SHP77 treated with DMSO at 0.1 percent for 48 hours (cell line): ENCODE measurements around the gene KCND3.

Experiments used
- DNase-seq: peaks from one replicate; lab custom pipeline; 2025; lab: John Stamatoyannopoulos, UW

KCND3 gene

DNA sequence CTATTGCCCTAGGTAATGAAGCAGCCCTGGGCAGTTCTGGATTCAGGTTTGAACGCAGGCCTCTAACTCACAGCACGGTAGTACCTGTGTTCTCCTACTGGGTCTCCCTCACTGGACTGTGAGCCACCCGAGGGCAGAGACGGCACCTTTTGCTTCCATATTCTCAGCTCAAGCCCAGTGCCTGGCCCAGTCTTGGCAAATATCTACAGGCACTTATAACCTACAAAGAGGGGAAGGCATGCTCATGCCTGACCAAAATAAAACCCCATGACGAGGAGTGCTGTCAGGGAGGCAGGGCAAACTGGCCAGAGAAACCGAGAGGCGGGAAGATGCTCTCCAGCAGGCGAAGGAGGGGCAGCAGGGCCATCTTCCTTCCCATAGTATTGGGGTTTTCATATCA lies 142.6 kb downstream of the KCND3 start:
- no peak for DNase-seq

DNA sequence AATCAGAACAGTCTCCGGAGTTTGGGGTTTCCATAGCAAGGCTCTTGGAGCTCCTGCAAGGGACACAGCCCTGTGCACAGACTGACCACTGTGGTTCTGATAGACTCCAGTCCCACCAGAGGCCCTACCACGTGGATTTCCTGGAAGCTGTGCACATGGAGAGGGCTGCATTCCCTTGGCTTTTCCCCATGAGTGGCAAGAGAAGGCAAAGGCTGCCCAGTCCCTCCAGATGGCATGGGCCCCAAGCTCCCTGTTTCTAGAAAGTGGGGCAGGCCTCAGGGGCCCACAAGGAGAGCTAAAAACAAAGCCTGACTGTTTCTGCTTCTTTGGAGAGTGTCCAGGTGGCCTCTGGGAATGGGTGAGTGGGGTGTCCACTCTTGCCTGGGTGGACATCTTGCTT lies 146.3 kb downstream of the KCND3 start:
- DNase-seq: no peak

DNA sequence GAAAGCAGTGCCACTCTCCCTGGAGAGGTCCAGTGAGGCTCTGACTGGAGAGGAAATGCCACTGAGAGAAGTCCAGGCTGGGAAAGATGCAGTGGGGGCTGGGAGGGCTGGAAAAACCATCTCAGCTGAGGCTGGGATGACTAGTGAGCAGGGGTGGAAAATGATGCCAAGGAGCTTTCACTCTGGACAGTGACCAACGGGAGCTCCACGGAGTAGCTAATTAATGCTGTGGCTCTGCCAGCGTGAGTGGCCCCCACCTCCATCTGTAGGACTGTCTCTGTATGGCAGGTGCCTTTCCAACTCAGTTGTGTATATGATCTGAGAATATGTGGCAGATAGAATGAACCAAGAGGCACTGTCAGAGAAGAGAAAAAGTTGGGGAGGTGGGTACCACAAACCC lies 147.1 kb downstream of the KCND3 start:
- DNase-seq: no peak

DNA sequence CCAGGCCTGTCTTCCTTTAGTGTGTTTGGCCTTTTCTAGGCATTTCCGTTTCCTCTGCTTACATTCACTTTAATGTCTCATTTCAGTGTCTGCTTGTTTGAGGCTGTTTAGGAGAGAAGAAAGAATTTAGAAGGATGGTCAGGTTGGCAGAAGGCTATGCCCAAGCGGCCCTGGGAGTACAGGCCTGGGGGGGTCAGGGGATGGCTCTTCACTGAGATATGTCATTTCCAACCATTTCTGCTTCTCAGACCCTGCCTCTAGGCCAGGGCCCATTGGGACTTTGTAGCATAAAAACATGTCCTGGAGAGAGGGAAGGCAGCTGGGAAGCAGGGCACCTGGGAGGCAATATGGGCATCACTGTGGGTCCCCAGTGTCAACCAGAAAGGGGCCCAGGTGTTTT lies 147.7 kb downstream of the KCND3 start:
- no peak for DNase-seq

DNA sequence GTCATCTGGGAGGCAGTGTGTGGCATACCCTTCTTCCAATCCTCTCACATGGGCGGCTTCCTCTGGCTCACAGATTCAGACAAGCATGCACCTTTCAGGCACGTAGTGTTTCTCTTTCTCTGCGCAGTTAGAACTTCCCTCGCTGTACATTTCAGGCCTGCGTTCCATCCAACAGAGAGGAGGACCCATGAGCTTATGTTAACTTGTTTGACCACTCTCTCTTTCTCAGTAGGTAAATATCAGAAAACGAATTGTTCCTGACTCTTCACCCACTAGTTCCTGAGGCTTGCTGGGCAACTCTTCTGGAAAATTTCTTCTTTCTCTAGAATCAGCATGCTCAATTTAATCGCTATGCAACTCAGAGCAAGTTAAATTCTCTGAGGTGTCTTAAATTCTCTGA lies 148.3 kb downstream of the KCND3 start:
- DNase-seq: no peak

DNA sequence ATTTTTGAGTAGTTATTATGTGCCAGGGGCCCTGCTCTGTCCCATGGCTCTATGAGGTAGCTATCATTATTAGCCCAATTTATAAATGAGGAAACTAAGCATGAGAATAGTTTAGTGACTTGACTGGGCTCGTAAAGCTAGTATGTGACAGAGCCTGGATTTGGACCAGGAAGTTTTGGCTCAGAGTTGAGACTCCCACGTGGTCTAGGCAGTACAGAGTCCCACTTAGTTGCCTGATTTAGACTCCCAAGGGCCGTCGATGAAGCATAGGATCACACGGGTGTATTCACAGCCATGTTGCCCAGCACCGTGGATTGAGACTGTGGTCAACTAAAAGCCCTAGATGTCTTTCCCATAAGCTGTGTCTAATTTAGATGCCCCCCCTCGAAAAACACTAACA lies 152.1 kb downstream of the KCND3 start:
- no peak for DNase-seq

DNA sequence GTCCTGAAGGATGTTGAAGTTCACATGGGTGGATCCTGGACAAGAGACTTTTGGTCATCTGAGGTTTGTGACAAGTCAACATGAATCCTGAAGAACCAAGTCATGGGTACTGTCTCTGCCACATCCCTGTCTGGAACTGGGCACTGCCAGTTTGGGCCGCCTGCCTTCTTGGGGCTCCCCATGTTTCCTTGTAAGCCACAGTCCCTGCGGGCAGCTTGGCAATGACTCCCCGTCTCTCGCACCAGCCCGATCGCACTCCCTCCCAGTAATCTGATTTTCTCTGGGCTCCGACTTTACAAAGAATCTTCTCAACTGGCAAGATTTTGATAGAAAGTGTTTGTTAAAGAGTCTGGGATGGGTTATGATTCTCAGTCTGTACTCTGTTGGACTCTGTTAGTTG lies 153.4 kb downstream of the KCND3 start:
- DNase-seq: no peak

DNA sequence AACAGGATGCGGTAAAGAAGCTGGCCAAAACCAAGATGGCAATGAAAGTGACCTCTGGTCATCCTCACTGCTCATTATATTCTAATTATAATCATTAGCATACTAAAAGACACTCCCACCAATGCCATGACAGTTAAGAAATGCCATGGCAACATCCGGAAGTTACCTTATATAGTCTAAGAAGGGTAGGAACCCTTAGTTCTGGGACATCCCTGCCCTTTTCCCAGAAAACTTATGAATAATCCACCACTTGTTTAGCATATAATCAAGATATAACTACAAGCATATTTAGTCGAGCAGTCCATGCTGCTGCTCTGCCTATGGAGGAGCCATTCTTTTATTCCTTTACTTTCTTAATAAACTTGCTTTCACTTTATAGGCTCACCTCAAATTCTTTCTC lies 154.0 kb downstream of the KCND3 start:
- no peak for DNase-seq

DNA sequence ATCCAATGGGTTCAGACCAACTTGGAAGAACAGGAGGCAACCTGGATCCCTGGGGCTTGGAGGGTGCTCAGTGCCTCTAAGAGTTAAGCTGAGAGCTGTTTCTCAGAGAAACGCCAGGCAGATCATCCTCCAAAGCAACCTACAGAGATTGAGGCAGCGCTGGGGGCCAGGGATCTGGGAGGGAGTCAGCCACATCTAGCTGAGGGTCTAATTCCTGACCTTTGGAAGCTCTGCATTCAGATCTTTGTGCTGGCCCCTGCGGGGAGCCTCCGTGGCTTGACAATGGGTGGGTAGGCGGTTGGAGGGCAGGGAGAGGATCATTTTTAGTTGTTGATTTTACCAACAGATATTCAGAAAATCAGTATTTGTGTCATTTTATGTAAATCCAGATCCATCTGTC lies 154.5 kb downstream of the KCND3 start:
- DNase-seq: no peak

DNA sequence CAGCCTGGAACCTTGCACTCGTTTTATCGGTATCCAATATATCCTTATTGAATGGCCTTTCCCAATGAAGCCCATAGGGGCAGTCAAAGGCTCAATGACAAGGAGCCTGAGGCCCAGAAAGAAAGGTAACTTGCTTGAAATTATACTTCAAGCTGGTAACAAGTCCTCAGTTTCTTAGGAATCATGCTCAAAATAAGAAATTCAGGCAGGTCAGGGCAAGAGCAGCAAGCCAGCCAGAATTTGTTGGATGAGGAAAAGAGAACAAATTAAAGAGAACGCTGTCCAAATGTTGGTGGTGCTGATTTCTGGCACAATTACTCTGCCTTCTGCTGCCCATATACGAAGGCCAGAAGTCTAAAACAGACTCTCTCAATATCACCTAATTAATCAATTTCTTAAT lies 156.1 kb downstream of the KCND3 start:
- DNase-seq: no peak

DNA sequence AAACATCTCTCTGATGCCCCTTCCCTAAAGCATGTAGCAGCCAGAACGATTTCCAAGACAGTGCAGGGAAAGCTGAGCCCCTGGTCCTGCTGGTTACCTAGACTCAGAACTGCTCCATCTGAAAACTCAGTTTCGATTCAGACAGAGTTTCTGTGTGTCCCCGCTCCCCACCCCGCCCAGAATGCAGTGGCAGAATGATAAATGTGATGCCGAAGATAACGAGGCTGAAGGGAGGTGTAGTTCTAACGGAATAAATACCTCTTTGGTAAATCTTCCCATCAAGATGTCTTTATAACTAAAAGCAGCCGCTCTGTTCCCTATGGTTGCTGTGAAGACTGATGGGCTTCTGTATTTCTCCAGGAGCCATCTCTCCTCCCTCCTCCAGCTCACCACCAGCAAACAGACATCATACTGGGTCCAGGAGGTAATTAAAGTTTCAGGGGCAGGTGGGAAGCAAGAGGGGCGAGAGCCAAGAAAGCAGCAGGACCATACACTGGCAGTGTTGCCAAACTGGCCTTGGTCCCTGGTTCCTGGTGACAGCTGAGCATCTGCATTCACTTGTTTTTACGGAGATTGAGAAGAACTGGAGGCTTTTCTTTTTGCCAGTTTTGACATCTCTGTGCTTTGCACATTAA lies 156.8 kb downstream of the KCND3 start:
- no peak for DNase-seq

DNA sequence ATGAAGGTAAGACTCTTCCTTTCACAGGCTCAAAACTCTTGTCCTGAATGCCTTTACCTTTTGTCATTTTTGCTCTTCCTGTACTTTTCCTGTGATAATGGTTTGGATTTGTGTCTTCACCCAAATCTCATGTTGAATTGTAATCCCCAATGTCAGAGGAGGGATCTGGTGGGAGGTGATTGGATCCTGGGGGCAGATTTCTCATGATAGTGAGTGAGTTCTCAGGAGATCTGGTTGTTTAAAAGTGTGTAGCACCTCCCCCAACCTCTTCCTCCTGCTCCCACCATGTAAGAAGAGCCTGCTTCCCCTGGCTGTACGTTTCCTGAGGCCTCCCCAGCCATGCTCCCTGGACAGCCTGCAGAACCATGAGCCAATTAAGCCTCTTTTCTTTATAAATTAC lies 158.3 kb downstream of the KCND3 start:
- DNase-seq: no peak

DNA sequence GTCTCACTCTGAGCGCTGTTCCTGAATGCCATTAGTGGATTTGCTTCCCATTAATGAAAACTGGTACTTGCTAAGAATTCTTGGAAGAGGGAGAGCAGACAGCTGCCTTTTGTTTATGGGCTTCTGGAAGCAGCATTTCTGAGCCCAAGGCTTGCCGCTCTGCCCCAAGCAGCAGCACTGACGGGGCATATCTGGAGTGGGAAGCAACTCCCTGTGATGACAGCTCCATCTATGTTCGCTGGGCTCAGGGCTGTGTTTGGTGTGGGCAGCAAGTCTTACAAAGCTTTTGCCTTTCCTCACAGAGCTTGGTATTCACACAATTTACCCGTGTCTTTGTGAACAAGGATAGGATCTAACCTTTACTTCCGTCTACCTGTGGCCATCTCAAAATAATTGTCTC lies 161.5 kb downstream of the KCND3 start:
- DNase-seq: no peak

DNA sequence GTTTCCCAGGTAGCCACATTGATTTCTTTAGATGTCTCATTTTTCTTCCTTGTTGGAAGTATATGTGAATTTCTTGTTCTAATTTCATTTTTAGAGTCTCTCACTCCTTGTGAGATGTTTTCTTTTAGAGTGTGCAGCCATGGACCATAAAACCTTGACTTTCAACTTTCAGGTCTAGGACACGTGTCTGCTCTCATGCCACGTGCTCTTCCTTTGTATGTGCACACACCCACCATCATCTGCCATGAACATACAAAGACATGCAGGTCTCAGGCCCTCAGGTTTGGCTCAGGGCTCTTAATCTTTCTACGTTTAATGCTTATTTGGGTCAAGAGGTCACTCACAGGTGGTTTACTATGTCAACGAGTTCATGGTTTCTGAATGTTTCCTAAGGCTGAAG lies 163.2 kb downstream of the KCND3 start:
- no peak for DNase-seq

DNA sequence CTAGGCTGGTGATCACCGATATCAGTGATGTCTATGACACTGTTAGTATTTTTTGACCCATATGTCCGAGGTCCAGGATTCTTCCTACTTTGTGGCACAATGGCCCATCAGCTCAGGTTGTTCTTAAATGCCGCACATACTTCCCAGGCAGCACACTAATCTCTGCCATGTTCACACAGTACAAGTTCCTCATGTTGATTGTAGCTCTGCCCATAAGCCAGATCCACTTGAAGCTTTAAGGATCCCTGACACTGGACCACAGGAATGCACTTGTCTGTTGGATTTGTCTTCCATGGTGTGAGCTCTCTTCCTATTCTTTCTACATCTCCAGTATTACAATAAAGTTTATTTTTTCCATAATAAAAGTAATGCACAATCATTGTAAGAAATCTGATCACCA lies 164.3 kb downstream of the KCND3 start:
- no peak for DNase-seq

DNA sequence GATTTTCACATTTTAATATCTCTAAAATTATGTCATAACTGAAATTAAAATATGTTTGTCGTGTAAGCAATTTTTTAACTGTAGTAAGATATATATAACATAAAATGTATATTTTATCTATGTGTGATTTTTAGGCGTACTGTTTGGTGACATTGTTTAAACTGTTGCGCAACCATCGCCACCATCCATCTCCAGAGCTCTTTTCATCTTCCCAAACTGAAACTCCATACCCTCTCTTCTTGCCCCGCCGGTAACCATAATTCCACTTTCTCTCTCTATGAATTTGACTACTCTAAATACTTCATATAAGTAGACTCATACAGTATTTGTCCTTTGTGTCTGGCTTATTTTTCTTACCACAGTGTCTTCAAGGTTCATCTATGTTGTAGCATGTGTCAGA lies 167.3 kb downstream of the KCND3 start:
- no peak for DNase-seq

DNA sequence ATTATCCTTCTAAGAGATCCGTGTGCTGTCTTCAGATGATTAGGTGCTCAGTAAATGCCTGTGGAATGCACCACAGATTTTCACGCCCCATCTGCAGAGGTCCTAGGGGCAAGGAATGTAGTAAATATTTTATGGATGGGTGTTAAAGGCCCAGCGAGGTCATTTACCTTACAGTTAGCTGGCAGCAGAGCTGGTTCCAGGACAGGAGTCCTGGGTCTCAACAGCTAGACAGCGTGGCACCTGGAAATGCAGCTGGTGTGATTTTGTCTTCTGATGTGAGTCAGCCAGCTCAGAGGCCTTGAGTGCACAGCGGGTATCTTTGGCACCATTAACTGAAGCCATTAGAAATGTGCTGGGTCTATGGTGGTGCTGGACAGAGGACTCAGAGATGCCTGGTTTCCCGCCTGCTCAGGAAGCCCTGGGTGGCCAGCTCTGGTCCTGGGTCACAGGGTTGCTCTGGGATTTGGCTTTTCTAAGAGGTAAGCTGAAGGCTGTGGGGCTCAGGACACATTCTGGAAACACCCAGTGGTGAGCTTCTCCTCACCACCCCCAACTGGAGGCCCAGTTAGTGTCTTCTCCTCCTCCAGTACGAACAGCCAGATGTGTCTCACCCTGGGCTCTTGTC lies 168.2 kb downstream of the KCND3 start:
- no peak for DNase-seq

DNA sequence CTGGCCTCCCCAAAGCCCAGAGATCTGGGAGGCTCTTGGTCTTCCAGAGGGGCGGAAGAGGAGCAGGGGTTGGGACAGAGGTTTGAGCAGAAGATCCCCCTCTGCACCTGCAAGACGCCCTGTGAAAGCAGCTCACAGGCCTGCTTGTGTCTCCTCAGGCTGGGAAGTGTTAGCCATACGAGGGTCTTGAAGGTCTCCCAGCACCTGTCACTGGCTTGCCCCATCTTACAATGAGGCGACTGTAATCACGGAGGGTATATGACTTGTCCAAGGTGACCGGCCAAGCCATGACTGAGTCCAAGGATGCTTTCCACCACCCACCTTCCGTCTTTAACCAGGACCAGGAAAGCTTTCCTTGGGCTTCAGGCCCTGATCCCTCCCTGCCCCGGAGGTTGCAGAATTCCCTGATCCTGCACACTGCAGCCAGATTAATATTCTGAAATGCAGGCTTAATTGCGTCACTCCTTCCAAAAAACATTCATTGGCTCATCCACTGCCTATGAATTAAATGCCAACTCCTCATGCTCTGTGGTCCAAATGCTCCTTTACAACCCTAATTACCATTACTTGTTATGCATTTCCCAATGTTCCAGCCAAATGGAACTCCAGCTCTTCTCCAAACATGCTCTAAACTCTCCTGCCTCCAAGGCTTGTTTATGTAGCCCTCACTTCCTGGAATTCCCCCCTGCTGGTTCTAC lies 169.8 kb downstream of the KCND3 start:
- DNase-seq: no peak

DNA sequence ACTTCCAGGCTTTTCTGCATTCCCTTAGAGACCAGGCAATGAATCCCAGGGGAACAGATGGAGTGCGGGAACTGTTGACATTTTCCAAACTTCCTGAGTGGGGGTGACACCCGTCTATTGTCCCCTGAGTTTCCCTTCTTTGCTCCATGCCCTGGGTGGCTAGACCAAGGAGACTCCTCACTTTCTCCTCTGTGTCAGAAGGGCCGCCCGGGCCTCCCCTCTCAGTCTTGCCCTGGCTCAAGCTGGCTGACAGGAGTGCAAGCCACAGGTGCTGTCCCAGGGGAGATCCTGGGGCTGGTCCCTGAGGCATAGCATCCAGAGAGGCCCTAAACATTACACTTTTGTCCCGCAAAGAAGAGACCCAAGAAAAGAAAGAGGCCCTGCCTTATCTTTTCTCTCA lies 170.9 kb downstream of the KCND3 start:
- DNase-seq: no peak

DNA sequence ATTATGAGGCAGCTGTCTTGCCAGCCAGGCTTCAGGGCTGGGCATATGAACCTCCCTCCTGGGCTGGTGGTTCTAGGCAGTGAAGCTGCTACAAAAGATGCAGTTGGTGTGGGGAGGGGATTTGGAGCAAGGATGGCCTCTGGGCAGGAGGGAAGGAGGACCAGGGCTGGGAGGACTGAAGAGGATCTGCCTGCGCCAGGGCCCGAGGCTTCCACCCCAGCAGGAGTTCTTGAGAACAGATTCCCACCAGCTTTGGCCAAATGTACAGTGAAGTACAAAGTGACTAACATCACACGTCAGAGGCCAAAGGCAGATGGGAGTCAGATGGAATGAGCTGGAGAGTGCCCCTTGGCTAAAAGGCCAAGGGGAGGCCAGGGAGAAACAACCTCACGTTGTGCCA lies 171.4 kb downstream of the KCND3 start:
- DNase-seq: no peak

DNA sequence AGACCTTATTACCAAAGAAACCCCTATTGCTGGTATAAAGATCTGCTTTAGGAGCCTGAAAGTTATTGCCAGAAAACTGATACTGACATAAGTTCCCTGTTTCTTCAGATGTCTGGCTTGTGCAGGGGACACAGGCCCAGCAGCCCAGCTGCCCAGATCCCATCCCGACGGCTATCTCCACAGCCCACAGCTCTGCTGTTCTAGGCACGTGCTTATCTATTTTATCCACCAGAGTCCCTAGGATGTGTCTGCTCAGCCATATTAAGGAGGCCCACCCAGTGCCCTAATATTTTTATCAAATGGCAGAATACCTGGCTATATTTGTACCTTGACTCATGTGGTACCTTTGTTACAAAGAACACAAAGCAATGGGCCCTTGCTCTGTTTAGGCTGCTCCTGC lies 174.8 kb downstream of the KCND3 start:
- DNase-seq: no peak

DNA sequence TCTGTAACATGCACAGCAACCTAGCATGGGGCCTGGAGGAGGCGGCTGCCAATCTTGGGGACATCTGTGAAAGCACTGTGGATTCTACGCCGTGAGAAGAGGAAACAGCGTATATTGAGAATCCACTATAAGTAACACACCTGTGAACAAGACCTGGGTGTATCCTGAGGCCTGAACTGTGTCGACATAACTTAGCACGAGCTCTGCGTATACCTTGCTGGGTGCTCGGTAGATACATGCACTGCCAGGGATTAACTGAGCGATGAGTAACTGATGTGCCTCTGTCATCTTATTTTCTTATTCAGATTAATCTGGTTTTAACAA lies 175.2 kb downstream of the KCND3 start:
- no peak for DNase-seq

DNA sequence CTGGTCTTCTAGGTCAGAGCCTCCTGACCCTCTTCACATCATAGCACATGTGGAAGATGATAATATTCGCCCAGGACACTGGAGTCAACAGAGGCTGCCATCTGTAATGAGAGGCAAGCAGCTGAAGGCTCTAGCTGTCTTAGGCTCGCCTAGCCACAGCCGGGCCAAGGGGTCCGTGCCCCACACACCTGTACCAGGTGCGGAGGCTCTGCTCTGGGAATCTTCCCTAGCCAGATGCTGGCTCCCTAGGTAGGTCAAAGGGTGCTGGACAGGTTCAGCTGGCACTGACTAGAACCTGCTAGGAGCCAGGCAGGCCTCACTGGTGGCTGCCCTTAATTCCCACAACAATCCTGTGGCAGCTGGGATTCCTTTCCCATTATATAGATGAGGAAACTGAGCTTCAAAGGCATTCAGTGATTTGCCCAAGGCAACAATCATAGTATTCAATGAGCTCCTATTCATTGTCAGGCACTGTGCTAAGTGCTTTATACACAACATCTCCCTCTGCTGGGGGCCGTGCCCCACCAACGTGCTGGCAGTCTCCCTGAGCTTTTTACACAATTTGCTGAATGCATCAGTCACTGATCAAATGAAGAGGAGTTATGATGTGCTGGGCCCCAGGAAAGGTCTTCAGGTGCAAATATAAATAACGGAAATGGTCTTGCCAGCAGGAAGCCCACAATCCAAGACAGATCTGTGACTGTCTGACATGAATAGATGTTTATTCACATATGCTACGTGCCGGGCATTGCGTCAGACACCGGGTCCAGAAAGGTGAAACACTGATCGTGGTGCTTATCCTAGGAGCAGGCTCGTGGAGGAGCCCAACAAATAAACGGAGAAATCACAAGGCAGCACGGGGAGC lies 175.8 kb downstream of the KCND3 start:
- no peak for DNase-seq
